ENCODE data around the gene MAP3K9.

The MAP3K9 gene

GRCh38 chr14:70708717-70709570 lies 100.4 kb downstream of the MAP3K9 start:
- ATAC-seq, result no peak
- TF ChIP-seq RARB (CRISPR knock-in tag; IDR thresholded peaks at IDR 0.05), result no peak
- no peak for TF ChIP-seq OSR1 (CRISPR knock-in tag; IDR thresholded peaks at IDR 0.05)
- no peak for TF ChIP-seq PATZ1 (CRISPR knock-in tag; IDR thresholded peaks at IDR 0.05; ENCODE audit: borderline replicate concordance)

GRCh38 chr14:70707138-70708038 lies 101.9 kb downstream of the MAP3K9 start:
- ATAC-seq, result peak; percentile 75
- TF ChIP-seq CSRNP3 (CRISPR knock-in tag; IDR thresholded peaks at IDR 0.05) (no peak), ZNF565 (CRISPR knock-in tag; conservative IDR thresholded peaks at IDR 0.05; ENCODE audit: low read depth) (no peak), ZNF8 (CRISPR knock-in tag; IDR thresholded peaks at IDR 0.05) (no peak), POU6F1 (CRISPR knock-in tag; IDR thresholded peaks at IDR 0.05; ENCODE audit: borderline replicate concordance, low read depth) (no peak), CREB5 (CRISPR knock-in tag; IDR thresholded peaks at IDR 0.05; ENCODE audit: low read depth) (no peak), ZFP30 (CRISPR knock-in tag; IDR thresholded peaks at IDR 0.05) (no peak), PPARA (CRISPR knock-in tag; IDR thresholded peaks at IDR 0.05; ENCODE audit: borderline replicate concordance) (no peak), RARB (CRISPR knock-in tag; IDR thresholded peaks at IDR 0.05) (no peak), GLIS3 (CRISPR knock-in tag; IDR thresholded peaks at IDR 0.05) (no peak), SNAI2 (CRISPR knock-in tag; IDR thresholded peaks at IDR 0.05) (no peak), ARNTL (CRISPR knock-in tag; IDR thresholded peaks at IDR 0.05; ENCODE audit: borderline replicate concordance, low read depth) (no peak), ZFP3 (CRISPR knock-in tag; IDR thresholded peaks at IDR 0.05) (no peak), ISL1 (CRISPR knock-in tag; IDR thresholded peaks at IDR 0.05) (no peak), ZNF70 (CRISPR knock-in tag; IDR thresholded peaks at IDR 0.05) (no peak)

- TF ChIP-seq SNAI2 (CRISPR knock-in tag; IDR thresholded peaks at IDR 0.05) (peak; percentile 76; the same call in 1 of the 2 replicates), GLIS3 (CRISPR knock-in tag; IDR thresholded peaks at IDR 0.05) (0 out of 2 replicates have a peak, but pooled peaks have one; percentile 49), PATZ1 (CRISPR knock-in tag; IDR thresholded peaks at IDR 0.05; ENCODE audit: borderline replicate concordance) (no peak), TSHZ2 (CRISPR knock-in tag; IDR thresholded peaks at IDR 0.05) (no peak), TCF4 (CRISPR knock-in tag; IDR thresholded peaks at IDR 0.05; ENCODE audit: borderline replicate concordance) (peak; percentile 66), ZFP3 (CRISPR knock-in tag; IDR thresholded peaks at IDR 0.05) (peak; percentile 55; the same call in 1 of the 2 replicates), ZC3H10 (CRISPR knock-in tag; IDR thresholded peaks at IDR 0.05) (no peak), ISL1 (CRISPR knock-in tag; IDR thresholded peaks at IDR 0.05) (peak; percentile 79)
- ATAC-seq, result peak; percentile 85
Observed at GRCh38 chr14:70706177-70706576, 103.1 kb downstream of the MAP3K9 start.
